ENCODE results near the gene VSNL1. TPM values are rescaled to one million over a fixed set of nuclear protein-coding genes. Genes with fewer than 3 reads are reported as not detected.

VSNL1 gene
- total RNA-seq, 1 experiment from 2014 or later = 0.08 TPM

DNA sequence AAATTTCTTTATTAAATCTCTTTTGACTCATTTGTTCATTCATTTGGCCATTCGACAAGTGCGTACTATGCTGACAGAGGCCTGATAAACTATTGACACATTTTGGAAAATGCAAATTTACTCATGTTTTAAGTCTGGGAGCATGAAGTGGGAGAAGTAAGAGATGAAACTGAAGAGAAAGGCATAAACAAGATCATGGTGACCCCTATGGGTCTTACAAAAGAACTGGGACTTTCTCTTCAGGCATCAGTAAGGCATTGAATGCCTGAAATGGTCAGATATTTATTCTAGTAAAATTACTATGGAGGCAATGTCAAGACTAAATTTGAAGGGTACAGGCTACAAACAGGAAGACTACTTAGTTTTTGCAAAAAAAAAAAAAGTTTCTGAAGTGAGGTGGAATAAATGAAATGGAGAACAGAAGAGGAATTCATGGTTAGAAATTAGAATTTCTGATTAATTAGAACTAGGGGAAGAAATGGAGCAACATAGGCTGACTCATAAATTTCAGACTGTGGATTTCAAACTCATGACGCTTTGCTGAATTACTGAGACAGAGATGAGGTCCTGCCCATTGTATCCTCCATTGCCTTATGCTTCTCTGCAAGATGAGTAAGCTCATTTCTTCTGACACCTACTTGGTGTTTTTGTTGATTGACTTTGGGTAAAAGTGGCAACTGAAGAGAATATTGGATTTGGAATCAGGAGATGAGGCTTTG lies 32.7 kb downstream of the VSNL1 start:
- DNase-seq (ENCODE audit: low read depth, low spot score) = peak; percentile 35
- in situ Hi-C loops (cut with HindIII; ENCODE audit: low pct_unique_long_range_greater_than_20kb, low sequenced_read_pairs) = no loop called here

DNA sequence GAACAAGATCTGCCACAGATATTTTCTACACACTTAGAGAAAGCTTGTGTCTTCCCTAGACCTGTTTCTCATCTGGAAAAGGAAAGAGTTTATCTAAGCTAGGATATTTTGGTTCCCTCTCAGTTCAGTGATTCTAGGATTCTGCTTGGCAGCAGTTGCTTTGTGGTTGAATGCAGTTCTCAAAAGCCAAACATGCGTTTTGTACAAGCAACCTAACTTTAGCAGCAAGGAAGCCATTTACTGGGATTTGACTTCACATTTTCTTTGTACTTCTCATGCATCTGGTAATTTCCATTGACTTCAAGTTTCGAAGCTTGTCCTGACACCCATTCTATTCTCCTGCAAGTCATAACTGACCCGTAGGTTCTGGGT lies 33.3 kb downstream of the VSNL1 start:
- no peak for DNase-seq (ENCODE audit: low read depth, low spot score)
- in situ Hi-C loops (cut with HindIII; ENCODE audit: low pct_unique_long_range_greater_than_20kb, low sequenced_read_pairs) = no loop called here

- in situ Hi-C loops (cut with HindIII; ENCODE audit: low pct_unique_long_range_greater_than_20kb, low sequenced_read_pairs) = no loop called here
Observed at GRCh38 chr2:17574406-17575073, 34.0 kb downstream of the VSNL1 start.

DNA sequence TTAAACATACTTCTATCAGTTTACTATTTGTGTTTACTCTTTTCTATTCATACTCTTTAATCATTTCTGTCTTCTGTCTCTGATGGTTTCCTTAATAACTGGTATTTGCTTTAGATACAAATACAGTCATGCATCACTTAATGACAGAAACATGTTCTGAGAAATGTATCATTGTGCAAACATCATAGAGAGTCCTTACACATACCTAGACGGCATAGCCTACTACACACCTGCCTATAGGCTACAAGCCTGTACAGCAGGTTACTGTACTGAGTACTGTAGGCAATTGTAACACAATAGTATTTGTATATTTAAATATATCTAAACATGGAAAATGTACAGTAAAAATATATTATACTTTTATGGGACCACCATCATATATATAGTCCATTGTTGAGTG lies 36.3 kb downstream of the VSNL1 start:
- in situ Hi-C loops (cut with HindIII; ENCODE audit: low pct_unique_long_range_greater_than_20kb, low sequenced_read_pairs) = no loop called here
- no peak for DNase-seq (ENCODE audit: low read depth, low spot score)

More at GRCh38 chr2:17574406-17575073, 34.0 kb downstream of the VSNL1 start:
- no peak for DNase-seq (ENCODE audit: low read depth, low spot score)

- in situ Hi-C loops (cut with HindIII; ENCODE audit: low pct_unique_long_range_greater_than_20kb, low sequenced_read_pairs) = no loop called here
- DNase-seq (ENCODE audit: low read depth, low spot score) = no peak
Observed at GRCh38 chr2:17578466-17578928, 38.0 kb downstream of the VSNL1 start.

DNA sequence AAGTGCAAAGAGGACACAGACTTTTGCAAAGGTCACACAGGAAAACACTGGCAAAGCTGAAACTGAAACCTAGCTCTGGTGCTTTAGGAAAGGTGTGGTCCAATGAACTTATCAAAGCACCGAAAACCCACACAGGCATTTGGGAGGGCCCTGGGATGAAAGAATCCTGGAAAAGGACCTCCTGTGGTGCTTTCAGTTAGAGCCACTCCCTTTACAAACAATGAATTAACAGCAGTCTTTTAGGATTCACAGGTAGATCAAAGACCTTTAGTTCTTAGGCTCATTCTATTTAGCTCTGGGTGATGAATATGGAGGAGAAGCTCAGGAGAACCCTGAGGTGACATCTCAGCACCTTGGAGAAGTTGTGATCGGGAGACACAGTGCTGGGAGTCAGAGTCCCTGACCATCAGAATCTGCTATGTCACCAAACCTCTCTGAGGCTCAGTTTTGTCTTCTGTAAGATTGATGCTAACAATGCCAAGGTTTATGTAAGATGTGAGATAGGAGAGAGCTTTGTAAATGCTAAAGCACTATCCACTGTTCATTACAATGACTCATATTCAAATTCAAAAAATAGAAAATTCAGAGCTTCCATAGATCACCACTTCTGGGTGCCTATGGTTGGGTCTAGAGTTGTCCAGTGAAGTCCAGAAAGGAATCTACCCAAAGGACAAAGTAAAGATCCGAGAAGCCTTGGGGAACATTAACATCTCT lies 39.3 kb downstream of the VSNL1 start:
- DNase-seq (ENCODE audit: low read depth, low spot score) = no peak
- in situ Hi-C loops (cut with HindIII; ENCODE audit: low pct_unique_long_range_greater_than_20kb, low sequenced_read_pairs) = no loop called here

DNA sequence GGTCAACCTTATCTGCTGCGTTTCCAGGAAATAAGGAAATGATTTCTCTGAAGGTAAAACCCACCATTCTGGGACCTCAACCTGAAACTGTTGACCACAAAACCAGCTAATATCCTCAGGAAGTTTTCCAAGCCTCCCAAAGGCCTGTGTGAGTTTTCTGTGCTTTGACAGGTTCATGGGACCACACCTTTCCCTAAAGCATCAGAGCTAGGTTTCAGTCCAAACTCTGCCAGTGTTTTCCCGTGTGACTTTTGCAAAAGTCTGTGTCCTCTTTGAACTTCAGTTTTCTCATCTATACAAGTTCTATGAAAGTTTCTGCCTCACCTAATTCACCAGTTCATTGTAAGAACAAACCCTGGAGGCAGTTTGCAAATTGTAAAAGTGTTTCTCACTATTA lies 39.8 kb downstream of the VSNL1 start:
- in situ Hi-C loops (cut with HindIII; ENCODE audit: low pct_unique_long_range_greater_than_20kb, low sequenced_read_pairs) = no loop called here
- DNase-seq (ENCODE audit: low read depth, low spot score) = no peak

GRCh38 chr2:17581831-17582230 lies 41.3 kb downstream of the VSNL1 start:
- in situ Hi-C loops (cut with HindIII; ENCODE audit: low pct_unique_long_range_greater_than_20kb, low sequenced_read_pairs) = no loop called here
- no peak for DNase-seq (ENCODE audit: low read depth, low spot score)

DNA sequence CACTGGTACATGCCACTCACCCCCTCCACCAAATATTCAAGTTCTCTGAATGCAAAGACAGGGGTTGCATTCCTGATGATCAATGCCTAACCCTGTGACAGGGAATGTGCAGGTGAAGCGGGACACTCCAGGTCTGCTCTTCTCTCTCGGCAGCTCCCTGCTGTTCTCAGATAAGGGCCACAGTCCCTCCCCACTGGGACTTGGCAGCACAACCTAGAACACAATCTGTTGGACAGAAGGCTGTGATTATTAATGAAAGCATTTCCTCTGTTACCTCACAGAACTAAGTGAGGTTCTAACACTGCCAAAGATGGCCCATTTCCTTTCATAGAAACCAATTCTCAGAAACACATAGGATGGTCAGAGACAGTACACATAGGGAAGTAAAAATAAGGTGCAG lies 42.7 kb downstream of the VSNL1 start:
- in situ Hi-C loops (cut with HindIII; ENCODE audit: low pct_unique_long_range_greater_than_20kb, low sequenced_read_pairs) = no loop called here
- no peak for DNase-seq (ENCODE audit: low read depth, low spot score)

DNA sequence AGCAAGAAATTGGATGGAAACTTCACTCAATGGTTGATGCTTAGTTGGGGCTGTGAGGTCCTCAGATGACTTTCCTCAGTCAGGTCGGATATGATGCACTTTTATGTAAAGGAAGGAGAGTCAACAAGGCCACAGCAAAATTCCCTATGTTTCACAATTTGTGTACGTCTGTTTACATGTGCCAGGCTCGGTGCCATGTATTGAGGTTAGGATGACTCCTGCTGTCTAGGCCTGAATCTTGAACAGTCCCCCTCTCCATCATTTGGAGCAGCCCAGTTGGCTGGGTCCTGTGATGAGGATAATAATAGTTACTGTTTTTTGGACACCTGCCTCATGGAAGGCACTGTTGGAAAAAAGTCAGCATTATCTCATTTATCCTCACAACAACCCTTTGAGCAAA lies 43.1 kb downstream of the VSNL1 start:
- in situ Hi-C loops (cut with HindIII; ENCODE audit: low pct_unique_long_range_greater_than_20kb, low sequenced_read_pairs) = no loop called here
- no peak for DNase-seq (ENCODE audit: low read depth, low spot score)

DNA sequence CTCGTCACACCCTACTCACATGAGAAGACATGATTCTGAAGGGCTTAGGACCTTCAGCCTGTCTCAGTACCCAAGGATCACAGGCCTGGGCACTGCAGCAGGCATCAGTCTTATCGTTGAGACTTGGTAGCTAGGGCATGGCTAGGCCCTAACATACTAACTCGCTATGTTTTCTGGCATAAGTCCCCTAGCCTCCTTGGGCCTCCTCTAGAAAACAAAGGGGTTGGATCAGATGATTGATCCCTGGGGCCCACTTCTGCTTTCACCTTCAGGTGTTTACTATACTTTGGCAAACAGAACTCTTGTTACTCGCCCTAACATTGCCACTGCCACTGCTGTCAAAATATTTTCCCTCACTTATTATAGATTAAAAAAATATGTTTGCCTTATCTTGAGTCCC lies 44.2 kb downstream of the VSNL1 start:
- no peak for DNase-seq (ENCODE audit: low read depth, low spot score)
- in situ Hi-C loops (cut with HindIII; ENCODE audit: low pct_unique_long_range_greater_than_20kb, low sequenced_read_pairs) = no loop called here

DNA sequence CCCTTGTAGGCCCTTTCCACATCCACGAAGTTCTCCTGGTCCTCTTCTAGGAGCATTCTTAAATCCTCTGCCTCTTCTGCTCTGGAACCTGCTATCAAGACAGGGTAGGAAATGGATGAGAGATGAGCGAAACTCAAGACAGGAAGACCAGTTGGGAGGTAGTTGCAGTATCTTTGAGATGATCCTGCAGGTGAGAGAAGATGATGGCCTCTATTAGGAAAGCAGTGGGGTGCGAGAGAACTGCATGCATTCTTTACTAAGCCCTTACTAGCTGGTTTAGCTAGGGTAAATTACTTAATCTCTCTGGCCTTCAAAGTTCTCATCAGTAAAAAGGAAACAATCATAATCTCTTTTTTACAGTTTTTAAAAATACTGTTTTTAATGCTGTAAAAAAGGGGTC lies 47.0 kb downstream of the VSNL1 start:
- no peak for DNase-seq (ENCODE audit: low read depth, low spot score)
- in situ Hi-C loops (cut with HindIII; ENCODE audit: low pct_unique_long_range_greater_than_20kb, low sequenced_read_pairs) = no loop called here

- in situ Hi-C loops (cut with HindIII; ENCODE audit: low pct_unique_long_range_greater_than_20kb, low sequenced_read_pairs) = no loop called here
- DNase-seq (ENCODE audit: low read depth, low spot score) = no peak
Observed at GRCh38 chr2:17588031-17588430, 47.5 kb downstream of the VSNL1 start.

GRCh38 chr2:17589406-17590035 lies 49.0 kb downstream of the VSNL1 start:
- in situ Hi-C loops (cut with HindIII; ENCODE audit: low pct_unique_long_range_greater_than_20kb, low sequenced_read_pairs) = no loop called here
- no peak for DNase-seq (ENCODE audit: low read depth, low spot score)

DNA sequence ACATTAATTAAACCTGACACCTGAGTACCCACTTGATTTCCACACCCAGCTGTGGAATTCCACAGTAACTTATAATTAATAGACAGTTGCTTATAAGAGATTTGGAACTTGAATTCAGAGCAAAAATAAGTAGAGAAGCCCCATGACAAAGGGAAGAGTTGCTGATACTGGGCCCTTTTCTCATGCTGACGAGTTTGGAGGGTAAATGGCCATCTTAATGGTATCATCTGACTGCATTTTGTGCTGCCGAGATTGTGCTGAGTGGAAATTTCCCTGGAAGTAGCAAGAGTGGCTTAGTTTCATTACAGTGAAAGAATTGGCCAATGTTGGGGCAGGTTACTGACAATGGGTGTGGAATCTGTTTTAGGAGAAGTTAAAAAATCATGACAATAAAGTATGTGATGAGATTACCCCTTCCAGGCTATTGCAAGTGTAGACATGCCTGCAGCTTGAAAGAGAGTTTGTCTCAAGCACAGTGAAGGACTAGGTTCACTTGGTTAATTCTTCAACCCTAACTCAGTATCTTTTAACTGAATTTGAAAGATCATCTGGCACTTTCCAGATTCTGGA lies 49.9 kb downstream of the VSNL1 start:
- in situ Hi-C loops (cut with HindIII; ENCODE audit: low pct_unique_long_range_greater_than_20kb, low sequenced_read_pairs) = no loop called here
- no peak for DNase-seq (ENCODE audit: low read depth, low spot score)

GRCh38 chr2:17591846-17592245 lies 51.4 kb downstream of the VSNL1 start:
- in situ Hi-C loops (cut with HindIII; ENCODE audit: low pct_unique_long_range_greater_than_20kb, low sequenced_read_pairs) = no loop called here
- no peak for DNase-seq (ENCODE audit: low read depth, low spot score)

DNA sequence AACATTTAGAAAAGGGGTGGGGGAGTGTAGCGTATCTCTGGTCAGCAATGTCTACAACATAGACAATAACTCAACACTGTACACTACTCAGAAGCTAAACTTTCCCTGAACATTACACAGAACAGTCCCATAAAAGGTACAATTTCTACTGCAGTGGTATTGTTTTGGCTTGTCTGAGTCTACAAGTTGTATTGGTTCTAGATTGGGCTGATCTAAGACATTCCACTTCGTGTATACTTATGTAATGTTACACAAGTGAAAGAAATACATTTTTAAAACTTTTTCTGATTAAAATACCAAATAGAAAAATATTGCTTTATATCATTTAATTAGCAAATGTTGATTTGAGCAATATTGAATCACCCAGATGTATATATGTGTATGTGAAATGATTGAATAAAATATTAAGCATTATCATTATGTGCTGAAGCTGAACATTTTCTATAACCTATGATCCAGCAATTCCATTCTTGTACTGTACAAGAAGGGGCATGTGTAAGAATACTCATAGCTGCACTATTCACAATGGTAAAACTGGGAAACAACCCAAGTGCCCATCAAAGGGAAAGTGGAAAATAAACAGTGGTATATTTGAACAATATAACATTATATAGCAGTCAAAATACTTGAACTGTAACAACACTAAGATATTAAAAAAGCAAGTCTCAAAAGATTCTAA lies 52.4 kb downstream of the VSNL1 start:
- in situ Hi-C loops (cut with HindIII; ENCODE audit: low pct_unique_long_range_greater_than_20kb, low sequenced_read_pairs) = no loop called here
- DNase-seq (ENCODE audit: low read depth, low spot score) = no peak

GRCh38 chr2:17593445-17593840 lies 52.9 kb downstream of the VSNL1 start:
- no peak for DNase-seq (ENCODE audit: low read depth, low spot score)
- in situ Hi-C loops (cut with HindIII; ENCODE audit: low pct_unique_long_range_greater_than_20kb, low sequenced_read_pairs) = no loop called here
